GM23338 (cell line): ENCODE data around the gene ZNF235.

Experiments used
- CREB1 ChIP-seq: fragments of 250-450 bp; sonication (Bioruptor Pico); IDR thresholded peaks from 2 replicates; pipeline ENCODE4 v1.5.0; 2020; ENCODE audit warnings: low read depth, mild to moderate bottlenecking, moderate library complexity
- CTCF ChIP-seq, 2 experiments: fragments of 200-600 bp in 1 of 2; sonication (generic) in 1 of 2; conservative IDR thresholded peaks; 2 replicates each; pipeline versions ENCODE4 v1.5.1 to v1.6.1; 2016 to 2017; ENCODE audit warnings: antibody characterized with exemption in 2 of 2, low read depth in 2 of 2, mild to moderate bottlenecking in 2 of 2, moderate library complexity in 1 of 2
- ETS1 ChIP-seq: IDR thresholded peaks from 2 replicates; pipeline ENCODE4 v1.6.1; 2016; ENCODE audit warnings: antibody characterized with exemption
- EZH2 ChIP-seq: fragments of 200-600 bp; sonication (generic); IDR thresholded peaks from one replicate; pipeline ENCODE4 v1.8.0; 2017; ENCODE audit warnings: antibody characterized with exemption, mild to moderate bottlenecking, low read depth; ENCODE audit not compliant: unreplicated experiment
- EZH2phosphoT487 ChIP-seq: fragments of 200-600 bp; sonication (generic); IDR thresholded peaks from one replicate; pipeline ENCODE4 v1.8.1; 2018; ENCODE audit warnings: antibody characterized with exemption; ENCODE audit not compliant: unreplicated experiment
- POLR2AphosphoS5 ChIP-seq: IDR thresholded peaks from 2 replicates; pipeline ENCODE4 v1.6.1; 2016; ENCODE audit warnings: antibody characterized with exemption, low read depth
- REST ChIP-seq: IDR thresholded peaks from one replicate; pipeline ENCODE4 v1.6.1; 2018; ENCODE audit warnings: antibody characterized with exemption; ENCODE audit not compliant: unreplicated experiment
- STAT1 ChIP-seq: IDR thresholded peaks from one replicate; pipeline ENCODE4 v1.6.1; 2016; ENCODE audit warnings: antibody characterized with exemption; ENCODE audit not compliant: unreplicated experiment
- ZNF114 ChIP-seq: fragments of 250-450 bp; sonication (Bioruptor Pico); IDR thresholded peaks from 2 replicates; pipeline ENCODE4 v1.5.0; 2020; ENCODE audit warnings: mild to moderate bottlenecking, moderate library complexity
- ZNF331 ChIP-seq: fragments of 250-450 bp; sonication (Bioruptor Pico); IDR thresholded peaks from 2 replicates; pipeline ENCODE4 v1.5.0; 2020; ENCODE audit warnings: low read depth, mild to moderate bottlenecking, moderate library complexity

- TF ChIP-seq CTCF (conservative IDR thresholded peaks at IDR 0.05; ENCODE audit: low read depth in 2 of 2) (no peak), POLR2AphosphoS5 (no peak), CREB1 (no peak), EZH2phosphoT487 (no peak), ETS1 (no peak), EZH2 (no peak), REST (no peak), ZNF114 (CRISPR knock-in tag) (no peak), ZNF331 (CRISPR knock-in tag) (no peak), STAT1 (no peak)
Measured at GRCh38 chr19:44236384-44236783, 68.4 kb downstream of the ZNF235 start.
